GM18505 (cell line): ENCODE measurements around the gene IFNG.

Experiments
- ATAC-seq: cut with Tn5 transposase; IDR thresholded peaks from one replicate; pipeline ENCODE4 v1.9.1; 2021; ENCODE audit not compliant: unreplicated experiment
- POLR2A ChIP-seq: IDR thresholded peaks from 4 replicates; pipeline ENCODE4 v1.6.1; 2011; ENCODE audit warnings: borderline replicate concordance; ENCODE audit not compliant: insufficient read depth, insufficient read length; ENCODE audit errors: extremely low read depth

IFNG gene

GRCh38 chr12:68118096-68118755, 41.3 kb downstream of the IFNG start:
- ATAC-seq = no peak

GRCh38 chr12:68117661-68118060, 41.9 kb downstream of the IFNG start:
- ATAC-seq = no peak
- TF ChIP-seq POLR2A = no peak

More at GRCh38 chr12:68118096-68118755, 41.3 kb downstream of the IFNG start:
- no peak for TF ChIP-seq POLR2A

GRCh38 chr12:68115281-68115680, 44.3 kb downstream of the IFNG start:
- TF ChIP-seq POLR2A = no peak
- ATAC-seq = no peak

GRCh38 chr12:68114606-68115005, 44.9 kb downstream of the IFNG start:
- no peak for ATAC-seq
- no peak for TF ChIP-seq POLR2A

GRCh38 chr12:68113644-68114043, 45.9 kb downstream of the IFNG start:
- no peak for ATAC-seq
- no peak for TF ChIP-seq POLR2A

GRCh38 chr12:68111995-68112394, 47.5 kb downstream of the IFNG start:
- no peak for ATAC-seq
- no peak for TF ChIP-seq POLR2A

- TF ChIP-seq POLR2A = no peak
- ATAC-seq = no peak
These were observed 49.9 kb downstream of the IFNG start for GRCh38 chr12:68109444-68110217.

GRCh38 chr12:68109001-68109400, 50.5 kb downstream of the IFNG start:
- no peak for TF ChIP-seq POLR2A
- no peak for ATAC-seq

- TF ChIP-seq POLR2A = no peak
- ATAC-seq = no peak
These were observed 52.9 kb downstream of the IFNG start for GRCh38 chr12:68106660-68107059.

- no peak for ATAC-seq
- no peak for TF ChIP-seq POLR2A
These were observed 53.4 kb downstream of the IFNG start for GRCh38 chr12:68106160-68106559.
